Activated CD8-positive, alpha-beta memory T cell treated with anti-CD3 and anti-CD28 coated beads, Interleukin-2, amount 50 U/mL, for 24 hours (primary cell): Measurements from ENCODE around the gene UGDH.
"Not testable (repeated sequence)": the region's sequence is repeated elsewhere in the genome, so short reads cannot be mapped to it uniquely, and the experiment has no call there.

Source experiments
- DNase-seq: peaks from one replicate; pipeline ENCODE4 v3.0.0-alpha.2; 2020; ENCODE audit errors: extremely low read depth

Gene UGDH

GRCh38 chr4:39495446-39496213, 31.6 kb downstream of the UGDH start:
- no peak for DNase-seq

GRCh38 chr4:39494354-39494753, 32.9 kb downstream of the UGDH start:
- no peak for DNase-seq

DNA sequence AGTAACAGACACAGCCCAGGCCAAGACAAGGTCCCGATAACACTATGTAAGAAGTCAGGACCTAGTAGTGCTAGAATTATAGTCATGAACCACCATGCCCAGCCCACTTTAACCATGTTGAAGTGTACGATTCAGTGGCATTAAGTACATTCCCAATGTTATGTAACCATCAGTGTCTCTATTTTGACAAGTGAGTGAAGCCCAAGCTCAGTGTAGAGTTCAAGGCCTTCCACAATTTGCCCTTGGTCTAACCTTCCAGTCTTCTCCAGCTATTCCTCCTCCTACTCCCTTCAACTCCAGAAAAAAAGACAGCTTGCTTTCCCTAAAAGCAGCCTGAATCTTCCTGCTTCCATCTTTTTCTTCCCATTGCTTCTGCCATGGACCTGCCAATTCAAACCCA, 36.9 kb downstream of the UGDH start:
- no peak for DNase-seq

DNA sequence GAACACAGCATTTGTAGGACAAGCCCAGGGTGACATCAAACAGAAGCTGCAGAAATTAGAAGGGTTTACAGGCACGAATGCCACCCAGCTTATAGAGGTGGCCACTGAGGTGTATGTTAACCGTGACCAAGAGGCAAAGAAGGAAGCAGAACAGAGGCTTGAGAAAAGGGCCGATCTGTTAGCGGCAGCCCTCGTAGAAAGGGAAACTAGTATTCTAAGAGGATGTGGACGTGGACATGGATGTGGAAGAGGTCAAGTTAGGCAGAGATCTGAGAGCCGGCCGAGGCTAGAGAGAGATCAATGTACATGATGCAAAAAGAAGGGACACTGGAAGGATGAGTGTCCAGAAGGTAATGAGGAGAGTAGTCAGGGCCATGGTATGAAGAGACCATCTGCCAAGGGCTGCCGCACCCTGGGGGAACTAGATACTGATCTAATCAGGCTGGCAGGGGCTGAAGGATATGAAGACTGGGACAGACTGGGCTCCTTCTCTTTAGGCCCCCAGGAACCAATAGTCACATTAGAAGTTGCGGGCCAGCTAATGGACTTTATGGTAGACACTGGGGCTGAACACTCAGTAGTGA, 40.9 kb downstream of the UGDH start:
- no peak for DNase-seq

- no peak for DNase-seq
Observed at GRCh38 chr4:39484582-39485272, 42.5 kb downstream of the UGDH start.

- DNase-seq = no peak
Observed at GRCh38 chr4:39480902-39481695, 46.1 kb downstream of the UGDH start.

DNA sequence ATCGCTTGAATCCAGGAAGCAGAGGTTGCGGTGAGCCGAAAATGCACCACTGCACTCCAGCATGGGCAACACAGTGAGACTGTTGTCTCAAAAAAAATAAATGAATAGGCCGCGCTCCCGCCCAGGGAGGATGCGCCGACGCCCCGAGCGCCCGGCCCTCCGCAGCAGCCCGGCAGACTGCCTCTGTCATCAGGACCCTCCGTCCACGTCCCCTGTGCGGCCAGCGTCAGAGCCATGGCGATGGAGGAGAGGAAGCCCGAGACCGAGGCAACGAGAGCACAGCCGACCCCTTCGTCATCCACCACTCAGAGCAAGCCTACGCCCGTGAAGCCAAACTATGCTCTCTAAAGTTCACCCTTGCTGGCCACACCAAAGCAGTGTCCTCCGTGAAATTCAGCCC, 47.0 kb downstream of the UGDH start:
- no peak for DNase-seq

GRCh38 chr4:39476187-39476895, 50.9 kb downstream of the UGDH start:
- no peak for DNase-seq

- DNase-seq = no peak
Observed at GRCh38 chr4:39472396-39472795, 54.8 kb downstream of the UGDH start.

- no peak for DNase-seq
Observed at GRCh38 chr4:39470402-39470801, 56.8 kb downstream of the UGDH start.

DNA sequence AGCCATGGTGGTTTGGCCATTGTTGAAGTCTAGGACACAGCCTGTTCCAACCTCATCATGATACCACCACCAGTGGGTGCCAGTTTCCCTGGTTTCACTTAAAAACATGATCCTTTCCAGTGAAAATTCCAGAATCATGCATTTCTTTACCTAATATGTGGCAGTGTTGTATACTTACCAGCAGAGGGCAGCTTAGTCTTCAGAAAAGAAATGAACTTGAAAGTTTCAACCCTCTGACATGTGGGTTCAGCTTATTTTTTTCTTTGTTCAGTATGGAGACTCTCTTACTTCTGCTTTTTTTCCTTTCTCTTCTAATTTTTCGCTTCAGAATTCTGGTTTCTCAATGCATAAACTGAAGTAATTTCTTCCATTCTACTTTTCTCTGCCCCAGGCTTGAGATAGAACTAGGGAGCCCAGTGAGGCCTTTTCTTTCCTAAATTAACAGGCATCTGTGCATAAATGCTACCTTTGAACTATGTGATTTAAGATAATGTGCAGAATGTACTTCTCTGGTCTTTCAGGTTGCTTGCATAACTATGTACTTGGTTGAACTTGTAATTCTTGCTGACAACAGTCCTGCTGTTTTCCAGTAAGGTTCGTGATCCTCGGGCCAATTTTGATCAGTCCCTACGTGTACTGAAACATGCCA, 57.7 kb downstream of the UGDH start:
- DNase-seq = no peak

DNA sequence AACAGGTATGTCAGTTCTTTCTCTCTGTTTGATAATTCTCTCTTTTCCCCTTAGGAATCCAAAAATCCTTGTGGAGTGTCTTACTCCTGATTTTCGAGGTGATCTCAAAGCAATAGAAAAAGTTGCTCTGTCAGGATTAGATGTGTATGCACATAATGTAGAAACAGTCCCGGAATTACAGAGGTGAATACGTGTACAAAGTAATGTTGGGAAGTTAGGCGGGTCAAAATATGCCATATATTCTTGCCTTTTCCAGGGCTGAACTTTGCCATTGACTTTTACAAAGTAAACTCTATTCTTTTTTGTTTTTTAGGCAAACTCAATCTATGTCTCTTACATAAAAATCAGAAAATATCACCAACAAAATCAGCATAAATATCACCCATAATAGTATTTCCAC, 59.8 kb downstream of the UGDH start:
- no peak for DNase-seq

DNA sequence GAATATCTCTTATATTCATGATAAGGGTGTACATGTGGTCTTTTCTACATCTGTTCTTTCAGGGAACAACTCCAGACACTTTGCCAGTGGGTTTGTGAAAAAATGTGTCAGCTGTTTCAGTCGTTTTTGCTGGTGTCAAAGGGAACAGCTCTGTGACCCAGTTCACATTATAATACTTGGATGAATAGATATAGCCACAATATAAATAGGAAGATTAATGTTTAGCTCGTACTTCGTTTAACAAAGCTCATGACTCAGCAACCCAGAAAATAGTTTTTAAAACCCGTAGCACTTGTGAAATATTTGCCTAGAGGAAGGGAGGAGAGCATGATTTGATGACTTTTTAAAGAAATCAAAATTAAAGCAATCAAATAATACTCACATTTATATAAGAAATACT, 60.5 kb downstream of the UGDH start:
- DNase-seq = no peak

DNA sequence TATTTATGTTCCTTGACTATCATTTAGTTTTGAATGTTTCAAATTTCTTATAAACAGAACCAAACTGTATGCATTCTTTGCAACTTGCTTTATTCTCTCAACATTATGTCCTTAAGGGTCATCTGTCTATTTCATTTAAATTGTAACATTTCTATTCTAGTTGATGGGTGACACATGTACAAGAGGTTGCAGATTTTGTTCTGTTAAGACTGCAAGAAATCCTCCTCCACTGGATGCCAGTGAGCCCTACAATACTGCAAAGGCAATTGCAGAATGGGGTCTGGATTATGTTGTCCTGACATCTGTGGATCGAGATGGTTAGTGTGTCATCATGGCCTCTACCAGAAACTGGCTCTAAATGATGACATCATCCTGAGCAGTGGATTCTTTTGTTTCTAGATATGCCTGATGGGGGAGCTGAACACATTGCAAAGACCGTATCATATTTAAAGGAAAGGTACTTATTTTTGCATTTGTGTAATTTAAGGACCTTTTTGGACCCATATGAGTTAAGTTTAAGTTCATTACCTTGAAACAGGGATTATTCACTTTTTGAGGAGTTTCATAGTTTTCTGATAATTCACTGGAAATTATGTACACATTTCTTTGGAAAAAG, 62.2 kb downstream of the UGDH start:
- no peak for DNase-seq

- DNase-seq = peak; percentile 89
Observed at GRCh38 chr4:39458505-39459300, 68.5 kb downstream of the UGDH start, which contains the start of the genes LIAS and RPL9. Gene LIAS, plus strand, starts transcription at chr4:39459056. Its CDS starts 62 bp downstream, at chr4:39459118. Gene RPL9, minus strand, starts transcription at chr4:39458922. Its CDS starts 483 bp downstream, at chr4:39458439.

GRCh38 chr4:39458161-39458504, 69.1 kb downstream of the UGDH start:
- not testable (repeated sequence) for DNase-seq

DNA sequence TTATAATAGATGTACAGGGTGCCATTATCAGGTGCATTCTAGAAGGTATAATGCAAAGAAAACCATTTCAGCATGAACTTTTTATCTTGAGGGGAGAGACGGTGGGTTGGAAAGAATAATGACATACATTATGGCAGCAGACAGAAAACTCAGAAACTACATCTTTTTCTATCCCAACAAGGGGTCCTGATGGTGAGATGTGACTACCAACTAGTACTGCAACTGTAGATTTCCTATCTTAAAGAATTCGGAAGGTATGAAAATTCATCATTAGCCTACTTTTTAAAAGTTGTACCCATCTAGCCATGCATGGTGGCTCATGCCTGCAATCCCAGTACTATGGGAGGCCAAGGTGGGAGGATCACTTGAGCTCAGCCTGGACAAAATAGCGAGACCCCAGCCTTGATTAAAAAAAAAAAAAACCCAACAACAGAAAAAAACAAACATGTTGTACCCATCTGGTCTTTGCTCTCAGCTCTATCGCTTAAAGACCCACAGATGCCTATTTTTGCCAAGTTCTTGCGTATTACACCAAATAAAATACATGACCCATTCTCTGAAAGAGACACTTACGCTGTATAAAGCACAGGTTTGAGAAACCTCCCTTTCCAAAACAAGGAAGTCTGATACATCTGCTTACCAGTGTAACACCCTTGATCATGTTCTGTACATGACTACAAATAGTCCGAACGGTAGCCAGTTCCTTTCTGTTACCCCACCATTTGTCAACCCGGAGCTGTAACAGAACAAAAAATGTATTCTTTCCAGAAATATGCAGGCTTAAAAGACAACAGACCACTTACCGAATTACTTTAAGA, 70.1 kb downstream of the UGDH start:
- DNase-seq = no peak

DNA sequence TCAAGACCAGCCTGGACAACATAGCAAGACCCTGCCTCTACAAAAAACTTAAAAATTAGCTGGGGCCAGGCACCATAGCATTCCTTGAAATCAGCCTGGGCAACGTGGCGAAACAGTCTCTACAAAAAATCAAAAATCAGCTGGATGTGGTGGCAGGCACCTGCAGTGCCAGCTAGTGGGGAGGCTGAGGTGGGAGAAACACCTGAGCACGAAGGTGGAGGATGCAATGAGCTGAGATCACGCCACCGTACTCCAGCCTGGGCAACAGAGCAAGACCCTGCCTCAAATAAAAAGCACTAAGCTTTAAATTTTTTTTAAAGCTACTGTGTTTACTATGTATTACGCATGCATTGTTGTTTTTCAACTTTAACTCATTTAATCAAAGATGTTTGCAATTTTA, 71.8 kb downstream of the UGDH start:
- DNase-seq = no peak

DNA sequence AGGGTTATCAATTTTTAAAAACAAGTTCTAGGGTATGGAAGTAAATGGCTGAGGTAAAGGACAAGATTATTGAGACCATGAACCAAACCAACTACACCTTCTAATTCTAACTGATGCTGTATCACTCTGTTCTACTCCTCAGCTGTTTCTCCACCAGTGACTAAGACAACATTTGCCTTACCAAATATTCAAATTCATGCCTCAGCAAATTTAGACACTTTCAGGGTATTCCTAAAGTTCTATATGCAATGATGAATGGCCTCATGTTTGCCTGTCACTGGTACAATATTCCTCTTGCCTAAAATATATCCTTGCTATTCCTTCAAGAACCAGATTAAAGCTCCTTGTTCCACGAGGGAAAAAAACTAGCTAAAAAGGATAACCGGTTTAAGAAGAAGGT, 73.5 kb downstream of the UGDH start:
- no peak for DNase-seq
